Ureter (tissue), 1 donor: ENCODE results near the gene TTC29. TPM values are rescaled to one million over a fixed set of nuclear protein-coding genes. Genes with fewer than 3 reads are reported as not detected.

Experiments
- DNase-seq: peaks from one replicate; pipeline ENCODE4 v3.0.0-alpha.2; 2020; ENCODE audit warnings: low spot score
- total RNA-seq: library from RNA; stranded (reverse); gene quantifications from one replicate; pipeline ENCODE4 v1.2.4, GENCODE V29; 2023
- donor health status: DM: yes; HTN: yes; CAD: no.

TTC29 gene
- total RNA-seq = 0.60 TPM

GRCh38 chr4:146945556-146946374, at the start of gene TTC29:
Gene TTC29 (minus strand): TSS chr4:146945864. CDS start chr4:146939895, 5,969 bp downstream.
- peak; percentile 92 for DNase-seq

- no peak for DNase-seq
Observed at GRCh38 chr4:146981651-146982050, 36.0 kb upstream of the TTC29 start.

GRCh38 chr4:146978641-146979040, 33.0 kb upstream of the TTC29 start:
- no peak for DNase-seq

DNA sequence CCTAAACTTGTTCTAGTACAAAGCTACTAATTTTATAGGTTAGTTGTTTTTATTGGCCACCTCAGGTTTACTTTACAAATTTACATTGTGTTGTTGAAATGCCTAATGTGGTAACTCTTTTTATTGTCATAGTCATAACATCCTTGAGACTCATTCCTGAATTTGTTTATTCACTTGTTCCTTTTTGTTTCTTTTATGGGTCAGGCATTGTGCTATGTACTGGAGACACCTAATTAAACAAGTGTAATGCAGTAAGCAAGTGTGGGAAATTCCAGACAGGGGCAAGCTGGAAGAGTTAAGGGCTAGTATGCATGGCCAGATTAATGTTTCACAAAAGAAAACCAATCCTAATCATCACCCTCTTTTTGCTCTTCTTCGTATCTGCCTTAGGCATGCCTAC, 30.5 kb upstream of the TTC29 start:
- DNase-seq = no peak

DNA sequence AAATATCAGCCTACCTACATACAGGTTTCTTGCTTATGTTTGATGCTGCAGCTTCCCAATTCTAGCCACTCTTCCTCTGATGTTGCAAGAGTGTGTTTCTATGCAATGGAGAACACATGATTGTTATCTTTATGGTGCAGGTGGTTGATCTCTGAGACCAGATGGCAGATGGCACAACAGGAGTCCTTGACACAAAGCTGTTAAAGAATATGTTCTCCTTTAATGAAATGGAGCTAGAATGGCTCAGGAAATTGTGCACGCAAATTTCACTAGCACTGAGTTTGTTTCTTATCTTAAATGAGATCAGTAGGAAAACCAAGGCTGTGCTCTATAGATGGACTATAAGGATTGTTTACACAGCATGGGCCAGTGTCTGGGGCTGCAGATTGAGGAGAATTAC, 29.9 kb upstream of the TTC29 start:
- no peak for DNase-seq

DNA sequence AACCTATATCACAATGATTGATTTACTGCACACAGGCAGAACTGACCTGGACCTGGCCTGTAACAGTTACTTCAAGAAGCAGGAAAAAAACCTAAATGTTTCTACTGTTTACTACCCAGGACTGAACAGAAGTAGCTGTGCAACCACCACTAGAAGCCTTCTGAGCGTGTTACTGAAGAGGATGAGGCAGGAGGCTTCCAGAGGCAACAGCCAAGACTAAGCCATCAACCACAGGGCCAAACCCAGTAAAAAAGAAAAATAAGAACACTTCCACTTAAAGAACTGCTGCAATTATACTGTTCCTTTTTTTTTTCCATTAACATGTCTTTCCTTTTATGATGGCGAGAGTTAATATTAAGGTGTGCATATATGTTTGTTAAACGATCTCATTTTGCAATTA, 29.4 kb upstream of the TTC29 start:
- DNase-seq = no peak

GRCh38 chr4:146972036-146972435, 26.4 kb upstream of the TTC29 start:
- no peak for DNase-seq

DNA sequence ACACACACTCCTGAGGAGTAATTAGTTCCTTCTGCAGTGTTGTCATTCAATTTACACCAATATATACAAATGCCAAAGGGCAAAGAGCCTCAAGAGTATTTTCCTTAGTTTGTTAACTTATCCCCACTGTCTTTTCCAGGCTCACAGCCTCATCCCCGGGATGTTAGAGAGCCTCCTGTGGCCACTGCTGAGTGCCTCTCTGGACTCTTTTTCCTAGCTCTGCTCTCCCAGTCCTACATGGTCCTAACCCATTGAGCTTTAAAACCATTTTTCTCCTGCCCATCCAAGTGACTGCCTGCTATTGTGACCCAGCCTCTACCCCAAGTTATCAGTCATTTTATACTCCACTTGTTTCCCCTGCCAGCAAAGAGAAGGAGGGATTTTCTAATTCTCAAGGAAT, 23.5 kb upstream of the TTC29 start:
- DNase-seq = no peak

GRCh38 chr4:146960634-146961033, 15.0 kb upstream of the TTC29 start:
- DNase-seq = no peak

DNA sequence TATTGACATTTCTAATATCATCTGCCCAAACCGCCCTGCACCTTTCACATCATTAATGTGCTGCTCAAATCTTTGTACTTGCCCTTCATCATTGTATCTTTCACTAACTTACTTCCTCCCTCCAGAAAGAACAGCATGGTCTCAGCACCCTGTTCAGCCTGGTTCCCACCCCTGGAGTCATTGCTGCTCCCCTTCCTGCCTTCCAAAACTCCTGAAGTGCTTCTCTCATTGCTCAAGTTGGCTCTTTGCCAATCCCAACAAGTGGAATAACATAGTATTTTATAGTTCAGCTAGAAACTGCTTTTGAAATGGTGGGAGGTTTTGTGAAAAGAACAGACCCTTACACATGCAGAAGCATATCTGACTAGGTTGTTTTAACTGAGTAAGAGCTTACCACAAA, 14.0 kb upstream of the TTC29 start:
- no peak for DNase-seq

DNA sequence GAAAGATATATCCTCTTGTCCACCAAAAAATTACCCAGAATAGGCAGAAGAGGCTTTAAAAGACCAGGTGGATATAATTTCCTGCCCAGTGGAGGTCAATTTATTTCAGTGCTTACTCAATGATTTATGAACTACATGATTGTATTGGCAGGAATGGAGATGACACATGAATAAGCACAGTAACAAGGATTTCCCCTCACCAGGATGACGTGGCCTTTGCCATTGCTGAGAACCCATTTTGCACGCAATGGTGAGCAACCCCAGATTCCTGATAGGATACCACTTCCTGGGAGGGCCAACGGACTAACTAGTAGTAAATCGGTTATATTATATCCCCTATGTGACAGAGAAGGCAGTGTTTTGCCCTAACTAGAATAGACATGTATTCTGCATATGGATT, 11.6 kb upstream of the TTC29 start:
- DNase-seq = no peak

GRCh38 chr4:146952896-146953295, 7.2 kb upstream of the TTC29 start:
- no peak for DNase-seq

DNA sequence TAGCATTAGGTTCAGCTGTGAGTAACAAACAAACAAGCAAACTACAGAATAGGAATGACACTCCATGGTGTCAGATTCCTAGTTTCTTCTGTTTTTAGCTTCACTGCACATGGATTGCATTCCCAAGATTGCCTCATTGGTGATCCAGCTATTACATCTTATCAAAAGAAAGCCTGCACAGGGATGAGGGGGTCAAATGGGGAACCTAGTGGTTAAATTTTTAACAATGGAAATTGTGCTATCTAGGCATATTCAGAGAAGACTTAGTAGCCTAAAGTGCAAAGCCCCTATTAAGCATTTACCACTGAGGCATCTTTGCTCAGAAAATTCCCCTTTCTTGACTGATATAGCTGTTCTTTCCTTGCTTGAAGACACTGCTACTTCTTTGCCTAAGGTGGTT, 3.9 kb upstream of the TTC29 start:
- DNase-seq = no peak

- DNase-seq = no peak
Observed at GRCh38 chr4:146943691-146944375, 1.8 kb downstream of the TTC29 start.

GRCh38 chr4:146932116-146932515, 13.5 kb downstream of the TTC29 start:
- no peak for DNase-seq

DNA sequence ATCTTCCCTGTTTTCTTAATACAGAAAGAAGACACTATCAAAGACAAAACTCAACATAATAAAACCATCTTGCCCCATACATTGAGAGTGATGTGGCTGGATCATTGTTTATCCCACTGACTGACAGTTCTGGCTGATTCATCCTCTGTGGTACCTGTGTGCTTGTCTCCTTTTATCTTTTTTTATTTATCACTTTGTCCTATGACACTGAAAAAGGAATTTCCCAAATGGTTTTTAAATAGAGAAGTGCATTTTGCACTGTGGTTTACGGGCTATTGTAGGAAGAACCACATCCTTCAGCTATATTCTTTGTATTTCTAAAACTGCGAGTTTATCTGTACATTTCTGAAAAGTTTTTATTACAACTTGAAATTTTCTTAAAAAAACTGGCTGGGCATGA, 15.0 kb downstream of the TTC29 start:
- DNase-seq = no peak

DNA sequence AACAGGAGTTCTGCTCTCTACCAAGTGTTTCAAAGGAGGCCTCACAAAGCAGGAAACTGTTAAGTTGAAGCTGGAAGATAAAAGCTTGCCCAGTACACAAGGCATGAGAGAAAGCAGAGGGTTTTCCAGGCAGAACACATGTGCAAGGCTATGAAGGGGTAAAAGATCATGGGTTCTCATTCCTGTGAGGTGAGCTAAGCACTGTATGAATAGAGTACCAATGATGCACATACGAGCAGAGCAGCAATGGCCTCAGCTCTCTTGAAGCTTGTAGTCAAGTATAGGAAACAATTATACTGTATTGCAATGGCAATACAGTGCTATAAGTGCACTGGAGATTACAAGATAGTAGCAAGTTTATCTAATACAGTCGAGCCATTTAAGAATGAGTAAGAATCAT, 18.0 kb downstream of the TTC29 start:
- DNase-seq = no peak

DNA sequence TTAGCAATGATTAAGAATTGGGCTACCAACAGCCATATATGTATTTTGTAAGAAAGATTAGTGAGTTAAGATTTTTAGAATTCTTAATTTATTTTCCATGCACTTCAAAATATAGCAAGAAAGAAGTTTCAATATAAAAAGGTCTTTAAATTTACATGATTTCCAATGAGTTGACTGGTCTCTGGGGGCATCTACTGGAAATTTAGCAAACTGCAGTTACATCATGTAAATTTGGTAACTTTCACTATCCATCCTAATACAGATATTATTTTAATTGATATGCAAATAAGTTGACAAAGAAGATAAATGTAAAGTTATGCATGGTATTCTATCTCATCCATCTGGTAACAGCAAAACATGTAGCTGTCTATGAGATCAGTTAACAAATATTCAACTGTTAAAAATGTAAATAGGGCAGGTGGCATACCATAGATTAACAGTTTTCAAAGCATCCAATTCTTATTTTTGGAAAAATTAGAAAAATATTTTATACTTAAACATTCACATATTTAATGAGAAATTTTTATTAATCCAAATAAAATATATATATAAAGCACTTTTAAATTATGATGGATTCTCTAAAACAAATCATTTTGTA, 29.1 kb downstream of the TTC29 start:
- no peak for DNase-seq

DNA sequence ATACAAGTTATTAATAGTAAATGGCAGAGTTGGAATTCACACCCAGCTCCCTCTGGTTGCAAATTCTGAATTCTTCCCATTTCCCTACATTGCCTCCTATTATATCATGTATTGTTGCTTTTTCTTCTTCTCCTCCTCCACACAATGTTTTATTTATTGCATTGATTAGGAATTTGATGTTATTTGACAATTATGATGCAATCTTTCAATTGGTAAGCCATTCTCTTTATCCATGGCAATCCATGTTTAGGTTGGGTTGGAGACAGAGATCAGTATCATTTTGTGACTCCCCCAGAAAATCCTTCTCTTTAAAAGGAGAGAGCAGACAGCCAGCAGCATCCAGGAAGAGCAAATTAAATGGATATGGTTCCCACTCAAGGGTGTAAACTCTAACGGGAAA, 30.5 kb downstream of the TTC29 start:
- no peak for DNase-seq

DNA sequence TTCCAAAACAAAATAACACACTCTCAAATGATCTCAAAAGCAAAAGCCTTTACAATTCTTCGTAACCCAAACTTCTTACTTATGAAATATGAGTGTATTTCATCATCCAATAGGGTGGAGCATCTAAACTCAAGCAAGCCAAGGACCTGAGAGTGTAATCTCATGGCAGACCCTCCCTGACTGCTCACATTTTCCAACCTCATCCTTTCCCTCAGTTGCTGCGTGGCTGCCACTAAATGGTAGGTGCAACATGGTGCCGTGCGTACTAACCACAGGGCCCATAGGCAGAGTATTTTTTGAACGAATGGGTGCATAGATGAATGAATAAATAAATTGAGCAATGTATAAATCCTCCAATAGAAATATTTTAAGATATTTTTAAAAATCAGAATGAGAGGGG, 45.4 kb downstream of the TTC29 start:
- no peak for DNase-seq

- DNase-seq = no peak
Observed at GRCh38 chr4:146890301-146890700, 55.4 kb downstream of the TTC29 start.

GRCh38 chr4:146883070-146883469, 62.6 kb downstream of the TTC29 start:
- DNase-seq = no peak

DNA sequence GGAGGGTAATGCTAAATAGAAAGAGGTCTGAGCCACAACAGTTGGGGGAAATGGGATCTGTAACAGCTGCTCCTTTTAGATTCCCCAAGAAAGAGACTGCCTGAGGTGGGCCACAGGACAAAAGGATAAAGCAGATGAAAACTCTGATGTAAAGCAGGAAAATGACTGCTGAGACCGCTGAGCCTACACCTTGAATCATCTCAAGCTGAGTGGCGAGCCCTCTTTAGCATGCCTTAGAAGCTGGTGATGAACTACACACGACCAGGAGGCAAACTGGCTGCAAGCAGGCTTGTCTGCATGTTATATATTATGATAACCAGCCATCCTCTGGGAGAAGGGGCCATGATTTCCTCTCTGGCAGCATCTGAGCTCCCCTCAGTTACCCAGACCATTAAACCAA, 88.4 kb downstream of the TTC29 start:
- DNase-seq = no peak
